Epidermal melanocyte (primary cell): ENCODE data around the gene MFAP4.

Experiments used
- DNase-seq: peaks from one replicate; pipeline ENCODE4 v3.0.0; 2011; ENCODE audit warnings: low spot score; ENCODE audit not compliant: insufficient read length

Gene MFAP4

DNA sequence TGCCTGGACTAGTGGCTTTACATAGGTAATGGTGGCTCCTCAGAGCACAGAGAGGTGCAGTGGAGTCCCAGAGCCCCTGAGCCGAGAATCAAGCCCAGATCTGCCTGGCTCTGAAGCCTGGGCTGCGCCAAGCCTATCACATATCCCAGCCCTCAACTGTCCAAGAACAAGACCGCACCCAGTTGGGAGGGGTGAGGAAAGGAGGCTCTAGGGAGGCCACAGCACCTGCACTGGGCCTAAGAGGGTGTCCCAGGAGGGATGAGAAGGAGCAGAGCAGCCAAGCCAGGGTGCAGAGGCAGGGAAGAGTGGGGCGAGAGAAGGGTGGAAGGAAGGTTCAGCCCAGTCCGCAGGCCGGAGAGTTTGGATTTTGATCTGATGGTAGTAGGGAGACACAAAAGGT is 23.1 kb upstream of the MFAP4 start:
- DNase-seq, result no peak

DNA sequence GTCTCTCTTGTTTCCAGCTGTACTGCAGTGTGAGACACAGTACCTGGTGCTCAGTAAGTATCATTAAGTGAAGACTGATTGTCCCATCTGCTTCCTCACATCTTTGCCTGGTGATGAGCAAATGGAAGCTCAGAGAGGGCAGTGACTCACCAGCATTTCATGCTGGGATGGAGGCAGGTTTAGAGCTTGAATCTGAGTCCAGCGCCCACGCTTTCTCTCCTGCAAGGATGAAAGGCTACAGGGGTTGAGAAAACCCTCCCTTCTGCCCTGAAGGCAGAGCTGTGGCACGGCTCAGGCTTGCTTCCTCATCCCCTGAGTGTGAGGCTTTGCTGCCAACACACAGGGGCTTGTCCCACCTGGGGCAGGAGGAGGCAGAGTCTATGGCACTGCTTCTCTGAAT is 22.5 kb upstream of the MFAP4 start:
- no peak for DNase-seq

DNA sequence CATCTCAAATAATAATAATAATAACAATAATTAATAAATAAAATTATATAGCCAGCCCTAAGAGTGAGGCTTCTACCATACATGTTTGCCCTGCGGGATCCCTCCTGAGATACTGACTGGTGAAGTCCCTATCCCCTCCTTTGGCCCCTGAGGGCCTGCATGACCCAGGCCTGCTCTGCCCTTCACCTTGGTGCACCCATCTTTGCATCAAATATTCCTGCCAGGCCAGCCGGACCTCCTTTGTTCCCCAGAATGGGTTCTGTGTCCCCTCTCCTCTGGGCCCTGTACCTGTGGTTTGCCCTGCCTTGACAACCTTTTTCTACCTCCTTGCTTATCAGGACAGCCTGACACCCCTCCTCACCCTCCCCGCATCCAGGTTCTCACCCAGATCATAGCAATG is 22.1 kb upstream of the MFAP4 start:
- DNase-seq, result no peak

DNA sequence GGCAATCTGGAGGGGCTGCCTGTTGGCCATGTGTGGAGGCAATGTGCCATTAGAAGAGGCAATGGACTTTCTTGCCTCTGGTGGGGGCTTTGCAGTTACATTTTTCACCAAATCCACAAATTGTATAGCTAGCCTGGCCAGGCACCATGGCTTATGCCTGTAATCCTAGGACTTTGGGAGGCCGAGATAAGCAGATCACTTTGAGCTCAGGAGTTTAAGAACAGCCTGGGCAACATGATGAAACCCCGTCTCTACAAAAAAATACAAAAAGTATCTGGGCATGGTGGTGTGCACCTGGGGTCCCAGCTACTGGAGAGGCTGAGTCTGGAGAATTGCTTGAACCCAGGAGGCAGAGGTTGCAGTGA is 21.3 kb upstream of the MFAP4 start:
- DNase-seq, result no peak

DNA sequence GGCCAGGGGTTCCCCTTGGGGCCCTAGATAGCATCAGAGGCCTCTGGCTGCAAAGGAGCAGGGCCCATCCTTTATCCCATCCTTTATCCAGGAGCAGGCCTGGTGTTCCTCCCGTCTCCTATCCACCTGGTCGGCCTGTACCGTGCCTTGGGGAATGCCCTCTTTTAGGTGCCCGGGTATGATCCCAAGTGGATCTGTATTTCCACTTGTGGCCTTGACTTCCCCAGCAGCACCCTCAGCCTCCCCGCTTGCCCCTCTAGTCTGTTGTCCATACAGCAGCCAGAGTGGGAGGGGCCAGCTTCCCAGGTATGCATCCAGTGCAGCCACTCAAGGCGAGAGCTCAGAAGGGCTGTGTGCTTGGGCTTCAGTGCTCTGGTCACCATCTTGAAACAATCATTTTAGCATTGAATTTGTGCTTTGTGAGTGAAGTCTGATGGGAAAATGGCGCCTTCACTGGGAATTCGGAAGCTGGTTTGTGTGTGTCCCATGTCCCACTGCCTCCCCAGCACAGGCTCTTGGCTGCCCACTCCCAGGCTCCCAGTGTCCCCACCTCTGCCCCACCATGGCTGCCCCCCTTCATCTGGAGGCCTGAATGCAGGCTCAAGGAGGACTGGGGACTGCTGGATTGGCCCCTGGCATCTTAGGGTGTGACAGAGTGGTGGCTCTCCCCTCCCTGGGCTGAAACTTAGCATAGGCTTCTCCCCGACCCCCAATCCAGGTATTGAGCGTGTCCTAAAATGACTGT is 20.8 kb upstream of the MFAP4 start:
- DNase-seq, result no peak

DNA sequence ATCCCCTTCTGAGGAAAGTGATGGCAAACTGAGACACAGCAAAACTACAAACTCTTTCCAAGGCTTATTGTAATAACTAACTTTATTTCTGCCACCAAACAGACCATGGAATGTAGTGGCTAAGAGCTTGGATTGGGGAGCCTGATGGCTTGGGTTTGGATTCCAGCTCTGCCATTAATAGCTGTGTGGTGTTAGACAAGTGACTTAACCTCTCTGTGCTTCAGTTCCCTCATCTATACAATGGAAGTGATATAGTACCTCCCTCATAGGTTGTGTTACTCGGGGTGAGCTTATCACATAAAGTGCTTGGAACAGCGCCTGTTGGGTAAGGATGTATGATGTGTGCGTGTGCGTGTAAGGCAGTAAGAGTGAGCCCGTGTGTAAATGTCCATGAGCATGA is 18.1 kb upstream of the MFAP4 start:
- DNase-seq, result no peak

DNA sequence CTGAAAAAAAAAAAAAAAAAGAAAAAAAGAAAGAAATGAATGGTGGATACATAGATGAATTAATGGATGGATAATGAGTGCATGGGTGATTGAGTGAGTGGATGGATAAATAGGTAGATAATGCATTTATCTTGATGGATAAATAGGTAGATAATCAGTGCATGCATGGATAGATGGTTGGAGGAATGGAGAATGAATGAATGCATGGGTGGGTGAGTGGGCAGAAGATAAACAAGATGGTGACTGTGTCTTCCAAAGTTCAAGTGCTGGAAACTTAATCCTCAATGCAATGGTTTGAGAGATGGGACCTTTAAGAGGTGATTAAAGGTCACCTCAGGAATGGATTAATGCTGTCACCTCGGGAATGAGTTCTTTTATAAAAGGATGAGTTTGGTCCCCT is 17.3 kb upstream of the MFAP4 start:
- DNase-seq, result no peak

DNA sequence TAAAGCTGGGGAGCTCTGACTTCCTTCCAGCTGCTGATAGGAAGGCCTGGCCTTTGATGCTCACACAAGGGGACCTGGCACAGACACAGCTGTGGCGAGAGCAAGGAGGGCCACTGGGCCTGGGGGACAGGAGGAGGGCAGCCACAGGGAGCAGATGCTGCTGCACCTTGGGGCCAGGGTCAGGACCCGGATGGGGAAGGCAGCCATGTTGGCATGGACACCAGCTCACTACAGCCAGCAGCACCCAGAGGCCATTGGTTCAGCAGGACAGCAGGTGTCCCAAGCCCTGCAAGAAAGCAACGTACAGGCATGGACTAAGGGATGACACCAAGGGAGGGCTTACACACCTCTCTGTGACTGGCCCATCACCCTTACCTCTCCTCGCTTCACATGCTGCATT is 16.0 kb upstream of the MFAP4 start:
- no peak for DNase-seq

DNA sequence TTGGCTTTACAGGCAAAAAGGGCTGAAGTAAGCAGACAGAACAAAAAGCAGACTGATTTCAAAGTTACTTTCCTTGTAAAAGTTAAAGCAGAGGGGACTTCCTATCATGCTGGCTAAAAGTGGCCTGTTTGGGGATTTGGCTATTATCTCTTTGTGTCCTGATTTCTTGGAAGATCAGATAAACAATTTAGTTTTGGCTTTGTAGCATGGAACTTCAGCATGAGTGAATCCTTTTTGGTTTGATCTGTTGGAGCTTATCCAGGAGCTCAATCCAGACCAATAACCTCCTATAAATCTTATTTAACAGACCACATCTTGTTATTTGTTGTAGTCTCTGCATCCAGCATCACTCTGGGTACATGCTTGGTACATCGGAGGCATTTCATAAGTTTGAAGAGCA is 15.2 kb upstream of the MFAP4 start:
- no peak for DNase-seq

DNA sequence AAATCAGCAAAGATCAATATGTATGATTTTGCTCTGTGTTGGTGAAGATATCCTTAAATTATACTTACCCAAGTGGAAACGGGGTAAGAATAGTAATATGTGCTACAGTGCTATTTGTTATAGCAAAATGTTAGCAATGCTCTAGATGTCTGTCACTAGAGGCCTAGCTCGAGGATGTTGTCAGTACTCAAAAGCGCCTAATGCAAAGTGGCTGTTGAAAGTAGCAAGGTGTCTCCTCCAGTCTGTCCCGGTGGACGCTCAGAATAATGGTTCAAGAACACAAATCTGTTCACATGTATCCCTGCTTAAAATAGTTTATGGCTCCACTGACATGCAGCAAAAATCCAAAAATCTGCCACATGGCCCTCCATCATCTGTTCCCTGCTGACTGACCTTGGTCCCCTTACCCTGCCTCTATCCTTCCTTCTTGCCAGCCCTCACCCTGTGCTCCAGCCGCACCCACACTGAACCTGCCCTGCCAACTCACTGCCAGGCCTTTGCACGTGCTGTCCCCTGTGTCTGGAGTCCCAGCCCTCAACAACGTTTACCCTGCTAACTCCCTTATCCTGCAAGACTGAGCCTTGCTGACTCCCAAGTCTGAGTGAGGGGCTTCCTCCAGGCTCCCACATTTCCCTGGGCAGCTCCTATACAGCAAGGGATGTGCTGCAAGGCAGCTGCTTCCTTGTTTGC is 14.5 kb upstream of the MFAP4 start:
- DNase-seq, result no peak

DNA sequence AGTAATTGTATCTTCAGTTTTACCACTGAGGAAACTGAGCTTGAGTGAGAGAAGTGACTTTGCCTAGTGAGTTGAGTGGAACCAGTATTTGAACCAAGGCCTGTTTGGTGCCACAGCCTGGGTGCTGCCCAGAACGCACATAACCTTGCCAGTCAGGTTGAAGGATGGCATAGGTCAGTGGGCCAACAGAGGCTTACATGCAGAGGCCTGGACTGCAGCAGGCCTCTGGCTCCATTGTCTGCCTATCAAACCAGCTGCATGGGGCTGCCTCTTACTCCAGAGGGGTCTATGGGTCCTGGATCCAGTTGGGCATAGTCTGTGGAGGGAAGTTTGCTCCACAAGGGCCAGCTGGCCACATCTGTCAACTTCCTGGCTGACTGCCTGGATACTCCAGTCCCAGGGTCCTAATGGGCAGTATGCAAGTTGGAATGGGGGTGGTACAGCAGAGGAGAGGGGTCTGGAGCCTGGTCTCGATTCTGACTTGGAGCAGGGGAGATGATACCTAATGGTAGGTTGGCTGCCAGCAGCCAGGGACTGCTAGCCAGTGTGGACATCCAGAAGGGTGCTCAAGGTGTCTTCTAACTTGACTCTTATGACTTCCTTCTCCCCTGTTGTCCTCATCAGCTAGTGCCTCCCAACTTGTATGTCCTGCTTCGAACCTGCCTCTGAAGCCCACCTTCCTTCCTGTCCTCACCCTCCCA is 12.9 kb upstream of the MFAP4 start:
- no peak for DNase-seq

DNA sequence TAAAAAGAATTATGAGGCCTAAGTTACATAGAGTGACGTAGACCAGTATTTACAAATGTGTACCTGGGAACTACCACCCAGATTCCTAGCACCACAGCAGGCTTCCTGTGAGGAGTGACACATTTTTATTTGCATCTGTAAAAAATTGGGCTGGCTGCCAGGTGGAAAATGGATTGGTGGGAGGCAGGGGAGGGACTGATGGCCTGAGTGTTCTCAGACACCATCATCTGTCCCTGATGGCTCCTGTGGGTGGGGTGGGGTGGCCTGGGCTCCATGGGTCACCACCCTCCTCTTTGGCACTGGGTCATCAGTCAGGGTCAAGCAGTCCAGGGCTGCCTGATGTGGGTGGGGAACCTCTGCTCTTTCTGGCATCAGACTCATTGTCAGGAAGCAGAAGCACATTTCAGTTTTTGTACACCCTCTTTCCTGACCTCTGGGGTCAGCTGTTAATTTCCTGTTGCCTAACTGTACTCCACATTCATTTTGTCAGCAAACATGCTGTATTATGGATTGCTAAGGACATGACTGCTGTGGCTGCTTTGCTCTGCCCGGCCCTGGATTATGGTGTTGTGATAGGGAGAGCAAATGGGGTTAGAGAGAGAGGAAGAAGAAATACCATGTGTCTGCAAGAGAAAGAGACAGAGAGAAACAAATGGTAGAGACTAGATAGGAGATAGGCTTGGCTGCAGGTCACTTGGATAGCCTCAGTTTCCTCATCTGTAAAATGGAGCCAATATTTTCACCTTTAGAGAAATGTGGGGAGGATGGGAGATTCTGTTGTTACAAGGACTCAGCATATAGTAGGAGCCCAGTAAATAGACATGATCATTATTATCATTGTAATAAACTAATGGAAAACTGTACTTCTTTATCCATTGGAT is 11.6 kb upstream of the MFAP4 start:
- DNase-seq, result no peak

DNA sequence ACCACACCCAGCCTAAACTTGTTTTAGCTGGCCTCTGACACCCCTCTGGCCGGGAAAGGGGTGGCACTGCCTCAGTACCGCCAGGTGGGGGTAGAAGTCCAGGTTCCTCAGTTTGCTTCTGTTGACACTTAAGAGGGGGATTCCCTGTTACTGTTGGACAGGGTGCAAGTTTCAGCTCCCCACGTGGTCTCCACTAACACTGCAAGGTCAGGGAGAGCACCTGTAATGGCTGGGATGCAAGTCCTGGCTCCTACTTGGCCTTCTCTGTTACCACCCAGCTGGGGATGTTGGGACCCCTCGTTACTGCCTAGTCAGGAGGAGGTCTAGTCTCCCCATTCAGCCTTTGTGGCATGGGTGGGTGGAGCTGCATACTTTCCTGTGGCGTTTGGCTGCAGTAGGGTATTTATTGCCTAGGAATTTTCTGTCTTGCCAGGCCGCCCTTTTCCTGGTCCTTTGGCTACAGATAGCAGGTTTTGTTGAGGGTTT is 10.6 kb upstream of the MFAP4 start:
- no peak for DNase-seq

DNA sequence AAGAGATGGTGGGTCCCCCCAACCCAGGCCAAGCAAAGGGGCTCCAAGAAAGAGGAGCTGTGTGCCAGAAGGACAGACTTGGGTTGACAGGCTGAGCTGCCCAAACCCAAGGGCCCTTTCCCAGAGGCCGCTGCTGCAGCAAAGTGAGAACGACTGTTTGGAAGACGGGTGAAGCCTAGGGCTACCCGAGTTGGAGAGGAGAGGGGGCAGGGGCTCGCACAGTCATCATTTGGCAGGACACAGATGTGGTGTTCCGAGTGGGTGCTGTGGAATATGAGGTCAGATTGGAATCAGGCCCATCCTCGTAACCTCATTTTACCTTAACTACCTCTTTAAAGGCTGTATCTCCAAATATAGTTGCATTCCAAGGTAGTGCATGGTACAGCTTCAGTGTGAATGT is 5.3 kb upstream of the MFAP4 start:
- no peak for DNase-seq

DNA sequence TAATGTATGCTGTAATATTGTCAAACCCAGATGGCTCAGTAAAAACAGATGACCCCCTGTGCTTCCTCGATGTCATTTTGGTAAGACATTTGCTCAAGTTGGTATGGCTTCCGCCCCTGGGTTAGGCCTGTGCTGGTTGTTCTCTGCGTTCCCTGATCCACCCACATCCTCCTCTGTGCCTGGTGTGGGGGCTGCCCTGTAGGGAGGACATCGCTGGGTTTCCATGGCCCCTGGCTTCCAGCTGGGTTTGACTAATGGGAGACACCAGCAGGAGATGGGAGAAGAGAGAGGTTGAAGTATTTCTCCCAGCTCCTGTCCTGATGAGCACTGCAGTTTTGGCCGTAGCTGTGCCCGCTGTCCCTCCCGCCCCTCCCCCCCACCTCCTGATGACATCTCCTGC is 4.4 kb upstream of the MFAP4 start:
- DNase-seq, result no peak

DNA sequence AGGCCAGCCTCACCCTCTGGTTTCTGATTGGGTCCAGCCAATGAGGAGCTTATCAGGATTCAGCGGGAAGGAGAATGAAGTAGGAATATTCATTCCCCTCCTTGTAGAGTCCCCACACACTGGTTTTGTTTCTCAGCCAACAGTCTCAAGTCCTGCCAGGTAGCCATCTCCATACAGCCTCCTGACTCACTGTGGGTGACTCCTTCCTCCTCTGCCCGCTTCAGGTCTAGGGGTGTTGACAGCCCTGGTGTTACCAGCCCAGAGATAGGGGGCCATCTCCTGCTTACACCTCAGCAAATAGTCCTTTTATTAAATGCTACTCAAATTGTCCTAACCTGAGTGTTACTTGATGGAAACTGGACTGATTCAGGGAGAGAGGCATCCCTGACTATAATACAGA is 4.0 kb upstream of the MFAP4 start:
- no peak for DNase-seq

DNA sequence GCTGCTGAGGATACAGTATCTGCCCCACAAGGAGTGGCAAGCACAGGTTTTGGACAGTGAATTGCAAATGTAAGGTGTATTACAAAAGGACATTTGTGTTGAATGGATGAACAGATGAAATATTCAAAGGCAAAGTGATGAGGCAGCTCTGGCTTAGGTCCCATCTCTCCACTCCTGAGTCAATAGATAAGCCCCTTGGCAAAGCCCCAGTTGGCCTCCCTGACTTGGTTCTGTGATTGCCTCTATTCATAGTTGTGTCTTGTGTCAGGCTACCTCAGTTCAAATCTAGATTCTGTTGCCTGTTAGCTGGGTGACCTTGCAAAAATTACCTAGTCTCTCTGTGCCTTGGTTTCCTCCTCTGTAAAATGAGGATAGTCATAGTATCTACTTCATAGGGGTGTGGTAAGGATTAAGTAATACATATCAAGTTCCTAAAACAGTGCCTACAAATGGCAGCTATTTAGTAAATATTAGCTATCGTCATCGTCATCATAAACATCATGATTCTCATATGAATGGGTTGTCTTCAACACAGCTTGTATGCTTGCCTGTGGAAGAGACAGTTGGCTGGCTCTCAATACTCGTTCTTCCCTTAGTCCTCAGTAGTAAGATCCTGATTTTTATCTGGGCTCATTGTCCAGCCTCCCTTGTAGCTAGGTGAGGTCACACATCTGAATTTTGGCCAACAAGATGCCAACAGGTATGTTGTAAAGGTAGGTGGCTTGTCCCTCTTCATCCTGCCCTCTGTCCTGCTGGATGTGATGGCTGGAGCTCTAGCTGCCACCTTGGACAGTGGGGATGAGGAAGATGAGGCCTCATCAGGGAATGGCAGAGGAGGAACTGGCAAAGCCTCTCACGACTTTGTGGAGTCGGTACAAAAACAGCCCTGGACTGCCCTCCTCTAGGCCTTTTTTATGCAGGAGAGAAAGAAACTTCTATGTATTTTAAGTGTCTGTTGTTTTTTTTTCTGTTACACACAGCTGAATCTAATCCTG is 2.1 kb upstream of the MFAP4 start:
- no peak for DNase-seq

DNA sequence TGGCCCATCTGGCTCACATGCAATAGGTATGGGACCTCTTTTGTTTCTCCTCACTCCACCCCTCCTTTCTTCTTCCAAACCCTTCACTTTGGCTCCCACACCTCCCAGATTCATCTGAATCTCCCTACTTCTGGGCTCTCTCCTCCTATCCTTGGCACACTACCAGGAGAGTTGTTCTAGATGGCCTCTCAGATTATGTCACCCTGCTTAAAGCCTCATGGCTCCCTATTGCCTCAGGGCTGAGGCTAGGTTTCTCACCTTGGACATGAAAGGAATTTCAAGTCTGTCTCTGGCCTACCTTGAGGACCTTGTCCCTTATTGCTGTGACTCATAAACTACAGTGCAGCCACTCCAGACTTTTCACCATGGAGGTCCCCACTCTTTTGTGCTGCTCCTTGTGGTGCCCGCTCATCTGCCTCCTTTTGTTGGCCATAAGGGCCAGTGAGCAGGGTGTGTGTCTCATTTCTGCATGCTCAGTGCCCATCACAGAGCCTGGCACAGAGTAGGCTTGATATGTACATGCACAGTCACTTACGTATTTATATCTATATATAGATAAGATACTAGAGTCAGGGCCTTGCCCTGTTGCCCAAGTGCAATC is 1.0 kb upstream of the MFAP4 start:
- no peak for DNase-seq

DNA sequence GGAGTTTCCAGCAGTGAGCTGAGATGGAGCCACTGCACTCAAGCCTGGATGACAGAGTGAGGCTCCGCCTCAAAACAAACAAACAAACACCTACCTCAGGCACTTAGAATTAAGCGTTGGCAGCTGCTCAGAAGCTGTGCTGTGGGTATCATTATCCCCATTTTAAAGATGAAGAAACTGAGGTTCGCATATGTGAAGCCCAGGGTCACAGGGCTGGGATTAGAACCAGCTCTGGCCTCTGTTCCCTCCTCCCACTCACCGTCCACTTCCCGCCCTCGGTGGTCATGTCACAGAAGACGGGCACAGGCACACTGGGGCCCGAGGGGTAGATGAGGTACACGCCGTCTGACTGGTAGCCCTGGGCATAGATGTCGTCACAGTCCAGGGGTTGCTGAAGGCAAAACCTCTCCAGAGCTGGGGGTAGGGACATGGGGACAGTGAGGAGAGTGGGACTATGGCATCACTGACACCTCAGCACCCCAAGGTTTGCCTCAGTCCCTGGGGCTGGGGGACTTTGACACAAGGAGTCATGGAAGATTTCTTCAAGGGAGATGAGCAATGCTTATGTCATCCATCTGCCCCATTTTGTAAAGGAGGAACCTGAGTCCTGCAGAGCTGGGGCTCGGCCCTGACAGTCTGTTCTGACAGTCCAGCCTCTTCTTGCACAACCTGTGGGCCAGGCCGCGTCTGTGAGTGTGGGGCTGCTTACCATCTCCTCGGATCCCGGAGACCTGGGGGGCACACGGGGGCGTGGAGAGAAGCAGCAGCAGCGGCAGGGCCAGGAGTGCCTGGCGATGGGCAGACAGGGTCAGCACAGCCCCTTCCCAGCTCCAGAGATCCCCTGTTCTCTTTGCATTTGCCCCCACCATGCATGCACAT is 700 bp downstream of the MFAP4 start:
- DNase-seq, result no peak
